Uterus (tissue), 2 donors: Measurements from ENCODE around the gene OTUB1.

Experiments
- CTCF ChIP-seq, 4 experiments: fragments of 200-600 bp in 2 of 4; fragments of 450-650 bp in 2 of 4; sonication (generic) in 2 of 4; IDR thresholded peaks; one replicate each; pipeline ENCODE4 v1.5.1; 2016 to 2019; ENCODE audit warnings: antibody characterized with exemption in 4 of 4, mild to moderate bottlenecking in 2 of 4, moderate library complexity in 1 of 4
- POLR2A ChIP-seq, 2 donors: fragments of 450-650 bp; IDR thresholded peaks; one replicate each; pipeline ENCODE4 v1.6.1; 2016; ENCODE audit warnings: antibody characterized with exemption in 2 of 2, mild to moderate bottlenecking in 1 of 2, moderate library complexity in 1 of 2

DNA sequence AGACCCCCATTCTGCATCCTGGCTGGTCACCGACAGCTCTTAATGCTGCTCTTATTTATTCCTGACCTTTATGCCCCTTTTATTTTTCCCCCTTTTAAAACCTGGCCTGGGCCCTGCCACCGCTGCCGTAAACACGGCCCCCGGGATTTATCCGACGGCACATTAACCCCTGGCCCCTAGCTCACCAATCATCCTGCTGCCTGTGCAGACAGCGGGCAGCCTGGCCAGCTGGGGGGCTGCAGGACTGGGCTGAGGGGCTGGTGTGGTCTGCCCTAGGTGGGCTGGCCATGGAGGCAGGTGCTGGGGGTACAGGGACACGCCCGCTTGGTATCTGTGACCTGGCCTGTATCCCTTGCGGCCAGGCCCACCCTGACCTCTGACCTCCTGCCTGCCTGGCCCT is 28.1 kb downstream of the OTUB1 start:
- no peak for TF ChIP-seq POLR2A (IDR thresholded peaks at IDR 0.05)
- TF ChIP-seq CTCF (IDR thresholded peaks at IDR 0.05): no peak
